GM18517 (cell line): Measurements from ENCODE around the gene REEP1.
"Not testable (repeated sequence)": the region's sequence is repeated elsewhere in the genome, so short reads cannot be mapped to it uniquely, and the experiment has no call there.

Source experiments
- ATAC-seq: cut with Tn5 transposase; IDR thresholded peaks from one replicate; pipeline ENCODE4 v1.9.1; 2021; ENCODE audit warnings: mild to moderate bottlenecking, moderate library complexity; ENCODE audit not compliant: unreplicated experiment

REEP1 gene

DNA sequence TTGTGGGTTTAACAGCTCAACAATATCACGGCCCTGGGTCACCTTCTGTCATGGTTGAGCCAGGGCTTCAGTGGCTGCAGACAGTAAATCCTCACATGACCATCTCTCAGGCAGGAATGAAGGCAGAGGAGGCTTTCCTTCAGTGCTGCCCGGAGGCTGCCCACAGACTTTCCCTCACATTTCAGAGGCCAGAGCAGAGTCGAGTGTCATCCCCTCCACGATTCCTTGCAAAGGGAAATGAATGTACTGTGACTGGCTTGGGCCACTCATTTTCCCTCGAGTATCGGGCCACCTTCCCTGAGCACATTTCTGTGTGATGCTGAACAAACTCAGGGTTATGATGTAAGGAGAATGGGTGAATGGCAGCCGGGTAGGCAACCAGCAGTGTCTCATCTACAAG is 10.0 kb upstream of the REEP1 start:
- no peak for ATAC-seq

DNA sequence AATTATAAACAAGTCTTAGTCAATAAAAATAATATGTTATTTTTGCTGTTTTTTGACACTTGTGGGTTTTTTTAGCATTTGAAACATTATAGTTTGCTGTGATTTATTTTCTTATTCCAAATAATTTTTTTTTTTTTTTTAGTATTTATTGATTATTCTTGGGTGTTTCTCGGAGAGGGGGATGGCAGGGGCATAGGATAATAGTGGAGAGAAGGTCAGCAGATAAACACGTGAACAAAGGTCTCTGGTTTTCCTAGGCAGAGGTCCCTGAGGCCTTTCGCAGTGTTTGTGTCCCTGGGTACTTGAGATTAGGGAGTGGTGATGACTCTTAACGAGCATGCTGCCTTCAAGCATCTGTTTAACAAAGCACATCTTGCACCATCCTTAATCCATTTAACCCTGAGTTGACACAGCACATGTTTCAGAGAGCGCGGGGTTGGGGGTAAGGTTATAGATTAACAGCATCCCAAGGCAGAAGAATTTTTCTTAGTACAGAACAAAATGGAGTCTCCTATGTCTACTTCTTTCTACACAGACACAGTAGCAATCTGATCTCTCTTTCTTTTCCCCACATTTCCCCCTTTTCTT is 8.5 kb upstream of the REEP1 start:
- not testable (repeated sequence) for ATAC-seq

DNA sequence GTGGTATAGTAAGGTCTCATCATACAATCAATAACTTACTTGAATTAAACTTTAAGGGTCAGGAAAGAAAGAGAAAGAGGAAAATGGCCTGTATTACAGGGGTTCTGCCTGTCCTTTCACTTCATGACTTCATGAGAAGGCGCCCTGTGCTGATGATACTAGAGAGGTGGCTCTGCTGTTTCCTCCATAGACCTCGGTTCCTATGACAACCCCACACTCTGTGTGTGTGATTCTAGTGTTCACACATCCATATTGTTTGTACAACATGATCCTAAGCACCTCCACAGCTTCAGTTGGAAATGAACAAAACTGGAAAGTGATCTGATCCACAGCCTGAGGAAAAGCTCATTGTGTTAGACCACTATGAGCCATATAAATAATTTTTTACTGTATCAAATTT is 7.0 kb upstream of the REEP1 start:
- ATAC-seq, result no peak

GRCh38 chr2:86342488-86342887 is 5.1 kb upstream of the REEP1 start:
- no peak for ATAC-seq

DNA sequence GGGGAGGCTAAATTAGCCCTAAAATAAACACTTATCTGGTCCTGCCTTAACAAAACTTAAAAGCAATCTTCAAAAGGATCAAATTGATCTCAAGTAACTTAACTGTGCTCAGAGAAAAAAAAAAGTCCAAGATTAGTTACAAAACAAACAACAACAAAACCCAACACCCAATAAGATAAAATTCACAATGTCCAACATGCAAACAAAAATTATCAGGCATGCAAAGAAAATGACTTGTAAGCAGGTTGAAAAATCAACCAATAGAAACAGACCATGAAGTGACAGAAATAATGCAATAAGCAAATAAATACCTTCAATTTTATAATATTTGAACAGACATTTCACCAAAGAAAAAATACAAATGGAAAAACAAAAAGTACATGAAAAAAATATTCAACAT is 4.0 kb upstream of the REEP1 start:
- ATAC-seq, result no peak

DNA sequence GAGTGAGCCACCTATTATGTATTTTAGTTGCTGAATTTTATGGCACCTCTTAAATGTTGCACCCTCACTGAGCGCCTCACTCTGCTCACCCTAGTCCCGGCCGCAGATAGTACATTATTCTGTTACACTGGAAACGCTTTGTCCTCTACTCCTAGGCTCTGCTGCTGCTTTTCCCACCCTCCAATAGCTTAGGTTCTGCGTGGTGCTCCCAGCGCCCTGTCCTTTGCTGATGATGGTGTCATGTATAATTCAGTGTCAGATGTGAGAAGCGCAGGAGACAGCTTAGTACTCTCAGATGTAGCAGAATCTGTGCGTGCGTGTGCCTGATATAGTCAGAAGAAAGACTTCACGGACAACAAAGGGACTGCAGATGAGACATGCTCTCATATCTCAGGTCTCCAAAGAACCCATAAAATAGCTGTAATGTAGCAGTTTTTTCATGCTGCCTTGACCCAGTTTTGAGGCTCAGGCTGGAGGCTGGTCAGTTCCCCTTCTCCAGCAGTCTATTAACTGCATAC is 1.4 kb upstream of the REEP1 start:
- ATAC-seq, result no peak

DNA sequence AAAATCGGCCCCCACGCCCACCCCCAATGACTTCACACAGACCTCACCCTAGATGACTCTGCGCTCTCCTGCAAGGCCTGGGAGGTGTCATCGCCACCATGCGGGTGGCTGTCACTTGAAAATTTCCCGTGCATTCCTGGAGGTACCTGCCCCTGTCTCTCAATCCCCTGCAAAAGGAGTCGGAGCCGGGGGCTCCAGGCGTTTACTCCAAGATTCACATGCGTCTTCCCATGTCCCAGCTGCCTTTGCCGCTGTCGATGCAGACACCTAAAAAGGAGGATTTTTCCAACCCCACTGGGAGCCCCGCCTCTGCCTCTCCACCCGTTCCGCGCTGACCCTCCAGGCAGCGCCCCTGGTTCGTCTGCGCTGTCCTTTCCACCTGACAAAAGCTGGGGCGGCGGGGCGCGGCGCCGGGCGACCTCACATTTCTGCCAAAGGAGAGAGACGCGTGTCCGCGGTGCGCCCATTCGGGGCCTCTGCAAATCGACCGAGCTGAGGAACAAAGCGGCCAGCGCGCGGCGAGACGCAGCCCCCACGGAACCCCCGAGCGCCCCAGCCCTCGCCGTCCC is 667 bp downstream of the REEP1 start:
- ATAC-seq, result no peak

DNA sequence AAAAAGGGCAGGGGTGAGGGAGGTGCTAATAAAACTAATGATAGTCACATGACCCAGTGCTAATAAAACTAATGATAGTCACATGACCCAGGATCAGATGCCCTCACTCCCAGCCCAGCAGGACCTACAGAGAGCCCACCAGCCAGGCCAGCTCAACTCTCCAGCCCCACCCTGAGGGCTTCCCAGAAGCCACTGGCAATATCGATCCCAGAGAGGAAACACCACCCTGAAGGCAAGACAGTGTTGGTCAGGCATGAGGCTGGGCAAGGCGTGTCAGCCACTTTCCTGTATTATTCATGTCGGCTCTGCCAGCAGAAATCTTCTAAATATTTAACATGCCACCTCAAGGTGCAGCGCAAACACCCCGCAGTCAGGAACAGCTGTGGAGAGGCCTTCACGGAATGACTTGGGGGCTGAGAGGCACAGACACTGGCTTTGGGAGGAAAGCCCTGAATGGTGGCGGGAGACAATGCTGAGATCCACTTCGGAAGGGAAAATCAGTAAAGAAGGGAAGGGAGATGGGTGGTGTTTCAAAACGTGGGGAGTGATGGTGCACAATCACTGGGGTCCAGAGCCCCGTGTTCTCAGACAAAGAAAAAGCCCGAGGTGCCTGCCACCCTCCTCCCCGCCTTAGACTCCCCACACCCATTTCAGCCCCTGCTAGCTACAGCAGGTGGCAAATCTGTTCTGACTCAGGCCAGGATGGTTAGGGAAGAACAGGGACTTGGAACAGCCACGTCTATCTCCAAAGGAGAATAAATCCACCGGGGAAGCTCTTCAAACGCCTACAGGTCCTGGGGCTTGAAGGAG is 1.4 kb downstream of the REEP1 start:
- no peak for ATAC-seq

- no peak for ATAC-seq
These were observed 4.0 kb downstream of the REEP1 start for GRCh38 chr2:86333378-86333777.

GRCh38 chr2:86332654-86333053 is 4.8 kb downstream of the REEP1 start:
- ATAC-seq, result no peak

DNA sequence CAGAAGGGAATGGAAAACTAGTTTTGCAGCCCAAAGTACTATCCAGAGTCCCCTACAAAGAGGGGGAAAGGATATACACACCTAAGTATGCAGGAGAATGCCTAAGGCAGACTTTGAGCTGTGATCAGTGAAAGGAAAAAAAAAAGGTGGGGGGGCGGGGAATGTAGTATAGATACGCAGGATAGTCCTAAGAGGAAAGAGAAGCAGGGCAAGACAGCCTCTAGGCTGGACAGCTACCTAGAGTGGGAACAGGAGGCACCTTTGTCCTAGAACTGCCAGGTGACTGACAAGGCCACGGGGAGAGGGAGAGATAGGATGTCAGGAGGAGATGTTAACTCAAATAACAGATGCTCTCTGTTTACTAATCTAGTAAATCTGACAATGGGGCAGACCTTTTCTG is 6.0 kb downstream of the REEP1 start:
- no peak for ATAC-seq

DNA sequence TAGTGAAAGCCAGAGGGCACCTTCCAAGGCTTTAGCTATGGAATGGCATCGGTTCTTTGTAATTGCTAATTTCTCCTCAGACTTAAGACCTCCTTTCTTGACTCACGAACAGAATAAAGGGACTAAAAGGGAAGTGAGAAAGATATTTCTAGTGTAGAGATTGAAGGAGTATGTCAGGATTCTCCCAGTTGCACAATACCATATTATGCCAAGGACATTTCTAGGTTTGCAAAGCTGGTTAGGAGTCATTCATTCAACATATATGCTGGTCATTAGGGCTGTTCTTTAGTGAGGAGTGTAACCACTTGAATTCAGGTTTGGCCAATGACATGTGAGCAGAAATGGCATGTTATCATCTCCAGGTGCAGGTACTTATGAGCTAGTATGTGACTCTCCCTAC is 7.4 kb downstream of the REEP1 start:
- ATAC-seq, result no peak

DNA sequence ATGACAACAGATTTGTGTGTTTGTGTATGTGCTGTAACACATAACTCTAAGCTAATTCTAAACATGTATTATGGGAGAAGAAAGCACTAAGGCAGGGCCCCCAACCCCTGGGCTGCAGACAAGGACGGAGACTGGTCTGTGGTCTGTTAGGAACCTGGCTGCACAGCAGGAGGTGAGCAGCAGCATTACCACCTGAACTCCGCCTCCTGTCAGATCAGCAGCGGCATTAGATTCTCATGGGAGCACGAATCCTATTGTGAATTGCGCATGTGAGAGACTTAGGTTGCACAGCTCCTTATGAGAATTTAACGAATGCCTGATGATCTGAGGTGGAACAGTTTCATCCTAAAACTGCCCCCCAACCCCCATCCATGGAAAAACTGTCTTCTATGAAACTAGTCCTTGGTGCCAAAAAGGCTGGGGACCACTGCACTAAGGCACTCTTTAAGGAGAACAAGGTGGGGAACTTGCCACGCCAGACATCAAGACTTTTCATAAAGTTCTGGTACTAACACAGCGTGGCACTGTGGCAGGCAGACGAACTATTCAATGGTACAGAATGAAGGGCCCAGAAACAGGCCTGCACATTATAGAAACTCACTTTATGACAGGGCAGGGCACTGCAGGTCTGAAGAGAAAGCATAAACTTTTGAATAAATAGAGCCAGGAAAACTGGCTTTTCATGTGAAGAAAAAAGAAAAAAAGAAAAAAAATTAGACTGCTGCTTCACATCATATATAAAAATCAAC is 14.0 kb downstream of the REEP1 start:
- ATAC-seq, result no peak

- no peak for ATAC-seq
These were observed 17.5 kb downstream of the REEP1 start for GRCh38 chr2:86319700-86320580.

- no peak for ATAC-seq
These were observed 22.3 kb downstream of the REEP1 start for GRCh38 chr2:86315084-86315483.

DNA sequence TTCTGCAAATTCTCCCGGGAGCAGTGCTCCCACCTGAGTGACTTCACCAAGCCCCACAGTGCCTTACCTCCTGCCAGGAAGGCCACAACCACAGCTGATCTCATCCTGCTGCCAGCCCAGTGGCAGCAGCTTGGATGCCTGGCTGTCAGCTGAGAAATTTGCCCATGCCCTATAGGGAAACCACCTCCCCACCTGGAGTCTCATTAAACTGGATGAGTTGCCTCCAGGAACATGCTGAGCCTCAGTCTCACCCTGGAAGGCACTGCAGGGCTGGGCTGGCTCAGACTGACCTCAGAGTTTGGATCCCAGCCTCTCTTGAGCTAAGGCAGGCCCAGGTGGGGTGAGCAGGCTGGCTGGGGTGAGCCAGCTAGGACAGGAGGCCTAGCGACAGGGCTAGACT is 23.3 kb downstream of the REEP1 start:
- no peak for ATAC-seq

DNA sequence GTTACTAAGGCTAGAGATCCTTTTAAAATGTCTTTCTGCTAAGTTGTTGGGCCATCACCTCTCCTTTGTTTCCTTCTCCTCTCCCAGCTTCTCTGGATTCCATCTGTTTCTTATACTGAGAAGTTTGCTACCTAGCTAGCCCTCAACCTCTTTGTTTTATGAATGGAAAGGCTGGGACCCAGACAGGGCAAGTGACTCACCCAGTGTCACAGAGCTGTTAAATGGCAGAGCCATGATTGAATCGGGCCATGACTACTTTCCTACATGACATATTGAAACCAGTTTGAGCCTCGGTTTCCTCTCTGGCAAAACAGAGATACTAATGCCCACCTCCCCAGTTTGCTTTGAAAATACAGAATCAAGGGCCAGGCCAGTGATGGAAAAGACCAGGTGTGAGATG is 24.1 kb downstream of the REEP1 start:
- ATAC-seq, result no peak

- ATAC-seq, result no peak
These were observed 25.5 kb downstream of the REEP1 start for GRCh38 chr2:86311879-86312278.

DNA sequence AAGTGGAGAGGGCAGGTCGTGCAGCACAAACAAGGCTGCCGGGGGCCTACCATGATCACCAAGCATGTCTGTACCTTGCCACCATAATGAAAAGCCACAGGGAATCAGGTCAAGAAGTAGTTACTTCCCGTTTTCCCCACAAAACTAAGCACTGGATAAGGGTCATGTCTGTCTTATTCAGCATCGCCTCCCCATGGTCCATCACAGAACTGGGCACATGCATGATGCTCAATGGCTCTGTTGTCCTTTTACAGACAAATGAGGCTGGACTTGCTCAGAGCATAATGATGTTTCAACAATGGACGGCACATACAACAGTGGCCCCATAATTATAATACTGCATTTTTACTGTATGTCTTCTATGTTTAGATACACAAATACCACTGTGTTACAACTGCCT is 27.5 kb downstream of the REEP1 start:
- no peak for ATAC-seq

GRCh38 chr2:86308984-86309695 is 28.3 kb downstream of the REEP1 start:
- ATAC-seq, result no peak
